RPMI7951 (cell line): ENCODE results near the gene MINPP1. TPM values are rescaled to one million over a fixed set of nuclear protein-coding genes. Genes with fewer than 3 reads are reported as not detected.

Experiments used
- DNase-seq: peaks from one replicate; pipeline ENCODE4 v3.0.0-alpha.2; 2012; ENCODE audit warnings: low read depth
- total RNA-seq: library from RNA; depleted of rRNA; stranded (reverse); fragments of >200 nt; shearing (Covaris generic); gene quantifications from 2 replicates; pipeline ENCODE4 v1.2.3, GENCODE V29; 2014

Gene MINPP1
- total RNA-seq, 1 experiment from 2014 or later: 38.4 TPM

GRCh38 chr10:87519582-87519981 is 14.9 kb downstream of the MINPP1 start:
- DNase-seq: no peak

- no peak for DNase-seq
Observed at GRCh38 chr10:87523731-87524130, 19.0 kb downstream of the MINPP1 start.

GRCh38 chr10:87524296-87524695 is 19.6 kb downstream of the MINPP1 start:
- no peak for DNase-seq

- DNase-seq: peak; percentile 13
Observed at GRCh38 chr10:87531908-87532622, 27.4 kb downstream of the MINPP1 start.

- DNase-seq: no peak
Observed at GRCh38 chr10:87532696-87533095, 28.0 kb downstream of the MINPP1 start.

GRCh38 chr10:87534173-87534858 is 29.6 kb downstream of the MINPP1 start:
- DNase-seq: no peak

- no peak for DNase-seq
Observed at GRCh38 chr10:87538092-87539015, 33.7 kb downstream of the MINPP1 start.

GRCh38 chr10:87541114-87541513 is 36.4 kb downstream of the MINPP1 start:
- no peak for DNase-seq

GRCh38 chr10:87544721-87545120 is 40.0 kb downstream of the MINPP1 start:
- DNase-seq: no peak

- peak; percentile 17 for DNase-seq
Observed at GRCh38 chr10:87545783-87546182, 41.1 kb downstream of the MINPP1 start.

GRCh38 chr10:87546210-87546609 is 41.5 kb downstream of the MINPP1 start:
- DNase-seq: peak; percentile 90

GRCh38 chr10:87546971-87547413 is 42.3 kb downstream of the MINPP1 start:
- DNase-seq: peak; percentile 36

GRCh38 chr10:87547734-87548311 is 43.1 kb downstream of the MINPP1 start:
- peak; percentile 58 for DNase-seq

GRCh38 chr10:87550741-87551140 is 46.0 kb downstream of the MINPP1 start:
- DNase-seq: no peak

- DNase-seq: no peak
Observed at GRCh38 chr10:87551326-87551725, 46.6 kb downstream of the MINPP1 start.

- DNase-seq: no peak
Observed at GRCh38 chr10:87552248-87552929, 47.7 kb downstream of the MINPP1 start.

- no peak for DNase-seq
Observed at GRCh38 chr10:87557409-87557808, 52.7 kb downstream of the MINPP1 start.

- no peak for DNase-seq
Observed at GRCh38 chr10:87558333-87558732, 53.6 kb downstream of the MINPP1 start.

GRCh38 chr10:87559392-87559791 is 54.7 kb downstream of the MINPP1 start:
- no peak for DNase-seq

- no peak for DNase-seq
Observed at GRCh38 chr10:87560495-87561129, 55.9 kb downstream of the MINPP1 start.

GRCh38 chr10:87562750-87563149 is 58.1 kb downstream of the MINPP1 start:
- DNase-seq: no peak
